Measurements from ENCODE around the gene MCM9.

DNA sequence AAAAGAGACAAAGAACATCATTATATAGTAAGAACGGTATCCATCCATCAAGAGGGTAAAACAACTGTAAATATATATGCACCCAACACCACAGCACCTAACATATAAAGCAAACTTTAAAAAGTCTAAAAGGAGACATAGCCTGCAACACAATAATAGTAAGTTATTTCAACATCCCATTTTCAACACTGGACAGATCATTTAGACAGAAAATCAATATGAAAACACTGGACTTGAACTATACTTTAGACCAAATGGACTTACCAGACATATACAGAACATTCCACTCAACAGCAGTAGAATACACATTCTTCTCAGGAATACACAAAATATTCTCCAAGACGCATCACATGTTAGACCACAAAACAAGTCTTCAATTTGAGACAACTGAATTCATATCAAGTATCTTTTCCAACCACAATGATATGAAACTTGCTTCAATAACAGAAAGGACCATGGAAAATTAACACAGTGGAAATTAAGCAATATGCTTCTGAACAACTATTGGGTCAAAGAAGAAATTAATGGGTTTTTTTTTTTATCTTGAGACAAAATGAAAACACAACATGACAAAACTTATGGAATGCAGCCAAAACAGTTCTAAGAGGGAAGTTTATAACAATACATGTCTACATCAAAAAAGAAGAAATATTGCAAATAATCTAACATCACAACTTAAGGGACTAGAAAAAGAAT, 64.9 kb downstream of the MCM9 start:
- TF ChIP-seq CTCF (IDR thresholded peaks at IDR 0.05) (no peak), POLR2A (IDR thresholded peaks at IDR 0.05) (no peak), POLR2AphosphoS5 (IDR thresholded peaks at IDR 0.05) (no peak)
